D721Med (cell line): ENCODE data around the gene GEMIN8.

ENCODE experiments used
- DNase-seq: peaks from one replicate; pipeline ENCODE4 v3.0.0; 2011; ENCODE audit warnings: low spot score; ENCODE audit not compliant: insufficient read length
- FAIRE-seq: peaks from 2 replicates; lab custom pipeline; 2011; peaks lifted over from hg19 to GRCh38; lab: Jason Lieb, UNC
- TF ChIP-seq, protein P1 (sequence below): IDR thresholded peaks from 2 replicates; pipeline ENCODE4 v1.5.1; 2012; ENCODE audit warnings: mild to moderate bottlenecking, control low read depth; ENCODE audit not compliant: insufficient read depth; ENCODE audit errors: missing control alignments

The GEMIN8 gene

DNA sequence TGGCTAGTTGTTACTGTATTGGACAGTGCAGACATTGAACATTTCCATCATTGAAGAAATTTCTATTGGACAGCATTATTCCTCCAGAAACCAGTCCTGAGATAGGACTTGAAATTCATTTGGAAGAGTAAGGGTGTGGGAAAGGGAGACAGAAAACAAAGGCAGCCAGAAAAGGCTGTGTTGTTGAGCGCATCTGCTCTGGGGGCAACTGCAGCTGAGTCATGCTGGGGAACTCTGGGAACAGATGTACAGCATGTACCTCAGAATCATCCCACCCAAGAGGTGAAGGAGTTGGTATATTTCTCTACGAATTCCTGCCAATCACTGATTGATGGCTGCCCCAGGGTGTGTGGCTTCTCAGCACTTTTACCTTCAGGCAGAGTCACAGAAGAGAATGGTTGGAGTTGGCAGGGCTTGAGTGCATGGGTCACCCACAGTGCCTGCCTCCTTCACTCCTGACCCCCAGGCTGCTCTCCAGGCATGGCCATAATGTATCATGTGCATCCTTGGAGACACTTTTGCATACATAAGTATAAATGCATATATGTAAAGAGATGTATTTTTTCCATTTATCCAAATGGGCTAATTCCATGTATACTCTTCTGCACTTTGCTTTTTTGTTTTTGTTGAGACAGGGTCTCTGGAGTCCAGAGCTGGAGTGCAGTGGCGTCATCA, 39.4 kb downstream of the GEMIN8 start:
- DNase-seq, result no peak
- TF ChIP-seq, protein P1, sequence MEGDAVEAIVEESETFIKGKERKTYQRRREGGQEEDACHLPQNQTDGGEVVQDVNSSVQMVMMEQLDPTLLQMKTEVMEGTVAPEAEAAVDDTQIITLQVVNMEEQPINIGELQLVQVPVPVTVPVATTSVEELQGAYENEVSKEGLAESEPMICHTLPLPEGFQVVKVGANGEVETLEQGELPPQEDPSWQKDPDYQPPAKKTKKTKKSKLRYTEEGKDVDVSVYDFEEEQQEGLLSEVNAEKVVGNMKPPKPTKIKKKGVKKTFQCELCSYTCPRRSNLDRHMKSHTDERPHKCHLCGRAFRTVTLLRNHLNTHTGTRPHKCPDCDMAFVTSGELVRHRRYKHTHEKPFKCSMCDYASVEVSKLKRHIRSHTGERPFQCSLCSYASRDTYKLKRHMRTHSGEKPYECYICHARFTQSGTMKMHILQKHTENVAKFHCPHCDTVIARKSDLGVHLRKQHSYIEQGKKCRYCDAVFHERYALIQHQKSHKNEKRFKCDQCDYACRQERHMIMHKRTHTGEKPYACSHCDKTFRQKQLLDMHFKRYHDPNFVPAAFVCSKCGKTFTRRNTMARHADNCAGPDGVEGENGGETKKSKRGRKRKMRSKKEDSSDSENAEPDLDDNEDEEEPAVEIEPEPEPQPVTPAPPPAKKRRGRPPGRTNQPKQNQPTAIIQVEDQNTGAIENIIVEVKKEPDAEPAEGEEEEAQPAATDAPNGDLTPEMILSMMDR, result no peak
- no peak for FAIRE-seq

DNA sequence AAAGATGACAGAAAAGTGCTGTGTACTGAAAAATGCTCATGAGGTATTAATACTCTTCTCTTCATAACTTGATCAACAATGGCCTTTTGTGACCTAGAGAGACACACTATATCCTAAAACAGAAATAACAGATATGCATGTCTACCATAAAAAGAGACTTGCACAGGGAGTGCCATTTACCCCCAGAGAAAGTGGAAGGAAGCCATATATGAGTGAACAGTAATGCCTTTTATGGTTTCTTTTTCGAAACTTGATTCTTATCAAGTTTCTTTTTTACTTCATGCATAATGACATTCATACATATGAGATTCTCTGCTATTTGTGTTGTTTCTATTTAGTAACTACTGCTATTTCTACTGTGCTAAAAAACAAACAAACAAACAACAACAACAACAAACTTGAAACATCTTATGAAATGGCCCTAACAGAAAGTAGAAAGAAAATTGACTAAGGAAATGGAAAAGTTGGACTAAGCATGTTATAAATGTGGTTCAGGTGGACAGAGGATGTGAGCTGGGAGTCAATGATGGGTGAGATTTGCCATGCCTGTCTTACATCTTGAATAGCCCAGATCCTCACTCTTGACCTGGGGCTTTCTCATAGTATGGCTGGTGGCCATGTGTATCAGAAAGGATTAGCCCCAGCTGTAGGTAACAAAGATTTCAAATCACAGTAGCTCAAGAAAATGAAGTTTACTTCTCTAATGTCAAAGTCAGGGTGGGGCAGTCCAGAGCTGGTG, 43.8 kb downstream of the GEMIN8 start:
- no peak for FAIRE-seq

DNA sequence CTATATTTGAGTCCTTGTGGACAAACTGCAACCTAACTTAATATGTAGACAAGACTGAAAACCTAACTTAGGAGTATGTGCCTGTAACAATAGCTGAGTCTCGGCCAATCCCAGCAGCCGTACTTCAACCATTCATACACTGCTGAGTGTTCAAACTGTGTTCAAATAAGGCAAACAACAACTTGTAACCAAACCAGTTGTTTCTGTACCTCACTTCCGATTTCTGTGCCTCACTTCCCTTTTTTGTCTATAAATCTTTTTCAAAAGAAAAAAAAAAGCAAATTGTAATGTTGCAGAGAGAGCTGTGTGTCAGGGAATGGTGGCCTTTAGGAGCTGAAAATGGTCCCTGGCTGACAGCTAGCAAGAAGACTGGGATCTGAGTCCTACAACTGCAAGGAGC, 46.0 kb downstream of the GEMIN8 start:
- no peak for FAIRE-seq
- TF ChIP-seq, protein P1, result no peak
- no peak for DNase-seq

More for the DNA sequence above, 43.8 kb downstream of the GEMIN8 start:
- TF ChIP-seq, protein P1, result no peak
- no peak for DNase-seq

DNA sequence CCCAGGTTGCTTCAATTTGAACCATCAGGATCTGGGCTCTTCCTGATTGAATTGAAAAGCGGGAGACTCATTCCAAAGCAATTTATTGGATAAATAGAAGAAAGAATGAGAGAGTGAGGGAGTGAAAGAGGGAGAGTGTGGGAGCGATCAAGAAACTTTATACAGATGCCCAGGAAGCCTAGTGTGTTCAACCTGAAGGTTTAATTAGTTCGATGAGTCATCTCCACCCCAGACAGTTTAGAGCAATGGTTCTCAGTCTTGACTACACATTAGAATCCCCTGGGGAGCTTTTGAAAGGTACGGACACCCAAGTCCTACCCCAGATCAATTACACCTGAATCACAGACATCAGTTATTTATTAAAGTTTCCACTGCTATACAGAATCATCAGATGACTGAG, 61.5 kb downstream of the GEMIN8 start:
- TF ChIP-seq, protein P1, result no peak
- DNase-seq (no peak), FAIRE-seq (no peak)

DNA sequence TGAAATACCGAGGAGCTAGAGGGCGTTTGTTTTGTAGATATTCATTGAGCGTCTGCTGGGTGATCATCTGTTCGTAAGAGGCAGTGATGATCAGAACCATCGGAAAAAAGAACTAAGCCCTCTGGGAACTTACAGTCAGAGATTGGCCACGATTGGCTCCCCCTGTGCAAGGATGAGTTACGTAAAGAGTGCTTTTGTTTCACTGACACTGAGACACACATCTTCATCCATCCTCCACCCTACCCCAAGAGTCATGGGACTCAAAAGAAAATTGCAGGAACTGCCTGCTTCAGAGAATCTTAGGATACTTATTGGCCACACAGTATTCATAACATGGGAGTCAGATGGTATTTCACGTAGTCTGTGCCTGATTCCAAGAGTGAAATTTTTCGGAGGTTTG, 62.1 kb downstream of the GEMIN8 start:
- TF ChIP-seq, protein P1, result no peak
- FAIRE-seq, result no peak
- no peak for DNase-seq

DNA sequence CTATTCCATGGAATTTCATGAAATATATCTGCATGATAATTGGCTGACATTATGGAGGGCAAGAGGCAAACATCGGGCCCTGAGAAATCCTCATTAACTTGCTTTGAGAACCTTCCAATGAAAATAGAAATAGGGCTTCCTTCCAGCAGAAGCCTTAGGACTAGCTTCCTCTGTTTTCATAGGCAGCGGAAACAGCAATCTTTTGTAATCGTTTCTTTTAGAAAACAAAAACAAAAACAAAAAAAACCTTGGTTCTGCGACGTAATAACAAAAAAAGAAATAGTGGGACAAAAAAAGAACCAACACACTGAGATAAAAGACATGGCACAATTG, 62.9 kb downstream of the GEMIN8 start:
- TF ChIP-seq, protein P1, result no peak
- DNase-seq (no peak), FAIRE-seq (no peak)
